CD8-positive, alpha-beta memory T cell (primary cell): ENCODE measurements around the gene CERS5. TPM values are rescaled to one million over a fixed set of nuclear protein-coding genes. Genes with fewer than 3 reads are reported as not detected.

Source experiments
- CTCF ChIA-PET: fragments of 350-600 bp; sonication (Branson Sonifier 250); formaldehyde crosslinking; loops from one replicate; lab custom pipeline; 2021; ENCODE audit warnings: antibody characterized with exemption; lab: Charles Lee
- POLR2A ChIA-PET: fragments of 350-600 bp; sonication (Branson Sonifier 250); formaldehyde crosslinking; loops from one replicate; lab custom pipeline; 2021; ENCODE audit warnings: antibody characterized with exemption; lab: Charles Lee
- DNase-seq, 5 donors: peaks; one replicate each; pipeline versions ENCODE4 v3.0.0 to v3.0.0-alpha.2; 2020 to 2022; ENCODE audit warnings: mixed read lengths in 1 of 5
- H3K27ac ChIP-seq: one replicate; pipeline ENCODE4 v1.7.0; 2013; ENCODE audit warnings: low read depth, mild to moderate bottlenecking, low read length, moderate library complexity
- H3K27me3 ChIP-seq: 2 replicates; pipeline ENCODE4 v1.7.0; 2013; ENCODE audit warnings: low read length, mild to moderate bottlenecking; ENCODE audit not compliant: insufficient read depth, poor library complexity, severe bottlenecking
- H3K36me3 ChIP-seq: 2 replicates; pipeline ENCODE4 v1.7.0; 2013; ENCODE audit warnings: mild to moderate bottlenecking, low read length, moderate library complexity; ENCODE audit not compliant: insufficient read depth
- H3K4me1 ChIP-seq: 2 replicates; pipeline ENCODE4 v1.7.0; 2013; ENCODE audit warnings: mild to moderate bottlenecking, low read length, moderate library complexity; ENCODE audit not compliant: insufficient read depth
- H3K4me3 ChIP-seq: 2 replicates; pipeline ENCODE4 v1.7.0; 2013; ENCODE audit warnings: mild to moderate bottlenecking, low read length
- H3K9me3 ChIP-seq: 2 replicates; pipeline ENCODE4 v1.7.0; 2013; ENCODE audit warnings: mild to moderate bottlenecking, low read length
- H3K27ac Mint-ChIP-seq, 8 donors: one replicate each; pipeline ENCODE4 v1.8.0; 2020 to 2021; ENCODE audit warnings: mixed read lengths in 8 of 8, mild to moderate bottlenecking in 6 of 8, inconsistent platforms in 3 of 8, moderate library complexity in 3 of 8
- H3K27me3 Mint-ChIP-seq, 2 donors: one replicate each; pipeline ENCODE4 v1.8.0; 2020 to 2021; ENCODE audit warnings: mixed read lengths in 2 of 2, mild to moderate bottlenecking in 1 of 2, moderate library complexity in 1 of 2
- H3K36me3 Mint-ChIP-seq, 3 donors: one replicate each; pipeline ENCODE4 v1.8.0; 2020 to 2021; ENCODE audit warnings: mixed read lengths in 3 of 3, inconsistent platforms in 1 of 3, mild to moderate bottlenecking in 1 of 3
- H3K4me1 Mint-ChIP-seq, 3 donors: one replicate each; pipeline ENCODE4 v1.8.0; 2020 to 2021; ENCODE audit warnings: mixed read lengths in 3 of 3, inconsistent platforms in 1 of 3, mild to moderate bottlenecking in 1 of 3
- H3K4me3 Mint-ChIP-seq, 7 donors: one replicate each; pipeline ENCODE4 v1.8.0; 2020 to 2021; ENCODE audit warnings: mixed read lengths in 7 of 7, mild to moderate bottlenecking in 6 of 7, moderate library complexity in 4 of 7, inconsistent platforms in 2 of 7
- H3K9me3 Mint-ChIP-seq, 5 donors: one replicate each; pipeline ENCODE4 v1.8.0; 2020 to 2022; ENCODE audit warnings: mixed read lengths in 5 of 5, mild to moderate bottlenecking in 3 of 5, moderate library complexity in 2 of 5, inconsistent platforms in 1 of 5
- polyA plus RNA-seq: library from polyadenylated mRNA; unstranded; fragments of 300-500 nt; fragmentation: Illumina TruSeq; gene quantifications from one replicate; pipeline ENCODE4 v1.2.3, GENCODE V29; 2021
- total RNA-seq, 2 experiments: library from RNA; stranded (reverse); gene quantifications; one replicate each; pipeline ENCODE4 v1.2.3, GENCODE V29; 2021

Gene CERS5
- total and polyA plus RNA-seq, 3 experiments from 2014 or later: 47.4 to 62.1 (median 55.4) TPM

DNA sequence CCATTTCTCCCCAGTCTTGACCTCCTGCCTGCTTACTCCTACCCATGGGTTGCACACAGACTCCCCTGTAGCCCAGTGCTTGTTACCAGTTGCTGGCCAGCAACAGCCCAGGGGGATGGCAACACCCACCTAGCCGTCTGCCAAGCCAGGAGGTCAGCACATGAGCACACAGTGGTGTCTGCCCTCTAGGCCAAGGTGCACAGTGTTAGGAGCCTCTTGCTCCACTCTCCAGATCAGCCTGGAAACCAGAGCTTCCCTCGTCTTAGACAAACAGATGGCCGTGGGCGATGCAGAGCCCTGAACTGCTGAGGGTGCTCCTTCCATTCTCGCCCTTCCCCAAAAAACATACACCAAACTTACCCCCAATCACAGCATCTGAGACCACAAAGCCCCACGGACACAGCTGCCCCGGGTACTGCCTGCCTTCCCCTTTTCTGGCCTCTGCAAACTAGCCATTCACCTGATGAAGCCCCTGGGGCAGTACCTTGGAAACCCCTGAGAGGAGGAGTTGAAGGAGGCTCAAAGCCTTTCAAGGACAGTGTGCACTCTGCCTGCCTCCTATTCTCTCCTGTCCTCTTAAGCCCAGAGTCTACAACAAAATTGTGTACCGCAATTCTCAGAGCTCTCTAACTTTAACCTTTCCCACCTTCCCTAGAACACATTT is 64.4 kb downstream of the CERS5 start:
- no peaks in the 10 kb centered on the region for H3K4me1 ChIP-seq
- H3K9me3 ChIP-seq: no peaks in the 10 kb centered on the region

DNA sequence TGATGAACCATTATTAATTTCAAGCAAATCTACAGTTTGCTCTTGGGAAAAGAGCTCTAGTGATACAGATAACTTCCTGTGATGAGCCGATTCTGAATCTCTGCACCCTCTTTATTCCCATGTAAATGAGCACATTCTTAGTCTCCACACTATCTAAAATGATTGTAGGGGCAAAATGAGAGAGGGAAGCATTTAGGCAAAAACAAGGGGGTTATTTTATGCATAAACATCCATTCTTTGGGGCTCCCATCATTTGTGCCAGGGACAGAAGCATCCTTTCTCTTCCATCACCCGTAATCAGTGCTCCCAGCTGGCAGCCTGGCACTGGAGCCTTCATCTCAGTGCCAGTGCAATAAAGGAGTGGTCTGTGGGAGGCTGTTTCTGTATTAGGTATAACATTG is 65.0 kb downstream of the CERS5 start:
- H3K27me3 Mint-ChIP-seq: no peaks in the 10 kb centered on the region
- no peak for DNase-seq
- Histone ChIP-seq H3K27me3 (no peaks in the 10 kb centered on the region), H3K4me3 (no peak overlapping the region), H3K36me3 (peaks cover 11% of the 10 kb centered on the region), H3K4me1 (no peaks in the 10 kb centered on the region), H3K9me3 (no peaks in the 10 kb centered on the region), H3K27ac (no peak overlapping the region)
- POLR2A ChIA-PET: interaction anchor here (0.9 kb wide), 1 partner anchor 9 kb away, joined by 3 read pairs; no protein-coding TSS in a partner anchor
- peak overlapping the region in 1 of 8 donors; percentile 7 for H3K27ac Mint-ChIP-seq
- peaks cover 4 to 49% (median 9%) of the 10 kb centered on the region in 3 donors for H3K36me3 Mint-ChIP-seq
- H3K9me3 Mint-ChIP-seq: no peaks in the 10 kb centered on the region
- CTCF ChIA-PET: interaction anchor here (1.9 to 5.6 kb wide), 2 partner anchors 9 to 17 kb away, joined by 4 to 41 read pairs; partner anchors contain the start of gene COX14
- no peak overlapping the region for H3K4me3 Mint-ChIP-seq
- no peaks in the 10 kb centered on the region for H3K4me1 Mint-ChIP-seq

More for the DNA sequence above, 64.4 kb downstream of the CERS5 start:
- Histone ChIP-seq H3K4me3 (no peak overlapping the region), H3K27me3 (no peaks in the 10 kb centered on the region), H3K27ac (no peak overlapping the region), H3K36me3 (peaks cover 9% of the 10 kb centered on the region)
- Mint-ChIP-seq H3K4me3 (no peak overlapping the region), H3K9me3 (no peaks in the 10 kb centered on the region), H3K27me3 (no peaks in the 10 kb centered on the region), H3K36me3 (peaks cover 2 to 42% (median 8%) of the 10 kb centered on the region in 3 donors), H3K27ac (no peak overlapping the region), H3K4me1 (no peaks in the 10 kb centered on the region)
- CTCF ChIA-PET: interaction anchor here (1.9 to 5.6 kb wide), 2 partner anchors 8 to 18 kb away, joined by 4 to 41 read pairs; partner anchors contain the start of gene COX14
- POLR2A ChIA-PET: interaction anchor here (0.9 kb wide), 1 partner anchor 9 kb away, joined by 3 read pairs; no protein-coding TSS in a partner anchor
- no peak for DNase-seq

DNA sequence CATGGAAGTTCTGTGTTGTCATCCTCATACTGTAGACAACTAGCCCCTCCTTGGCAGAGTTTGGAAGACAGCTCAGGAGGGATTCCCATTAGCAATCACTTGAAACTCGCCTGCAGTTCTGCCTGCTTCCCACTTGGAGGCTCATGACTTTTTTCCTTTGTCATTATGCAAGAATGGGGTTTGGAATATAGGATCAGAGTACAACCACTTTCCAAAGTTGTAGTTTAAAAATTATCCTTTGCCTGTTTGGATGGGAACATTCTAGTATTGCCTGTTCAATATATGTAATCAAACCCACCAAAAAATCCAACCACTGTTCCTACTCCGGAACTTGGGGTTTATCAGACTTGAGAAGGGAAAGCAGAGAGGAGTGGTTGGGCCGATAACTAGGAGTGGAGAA is 65.5 kb downstream of the CERS5 start:
- CTCF ChIA-PET: interaction anchor here (1.9 to 5.6 kb wide), 2 partner anchors 9 to 17 kb away, joined by 4 to 41 read pairs; partner anchors contain the start of gene COX14
- Histone ChIP-seq H3K9me3 (no peaks in the 10 kb centered on the region), H3K4me1 (no peaks in the 10 kb centered on the region), H3K27ac (no peak overlapping the region), H3K36me3 (peaks cover 16% of the 10 kb centered on the region), H3K27me3 (no peaks in the 10 kb centered on the region), H3K4me3 (no peak overlapping the region)
- H3K4me1 Mint-ChIP-seq: no peaks in the 10 kb centered on the region
- H3K36me3 Mint-ChIP-seq: peaks cover 6 to 53% (median 12%) of the 10 kb centered on the region in 3 donors
- no peaks in the 10 kb centered on the region for H3K9me3 Mint-ChIP-seq
- peak overlapping the region in 2 of 8 donors; percentile 7 to 21 for H3K27ac Mint-ChIP-seq
- H3K27me3 Mint-ChIP-seq: no peaks in the 10 kb centered on the region
- POLR2A ChIA-PET: no interaction called here
- no peak overlapping the region for H3K4me3 Mint-ChIP-seq
- DNase-seq: no peak

DNA sequence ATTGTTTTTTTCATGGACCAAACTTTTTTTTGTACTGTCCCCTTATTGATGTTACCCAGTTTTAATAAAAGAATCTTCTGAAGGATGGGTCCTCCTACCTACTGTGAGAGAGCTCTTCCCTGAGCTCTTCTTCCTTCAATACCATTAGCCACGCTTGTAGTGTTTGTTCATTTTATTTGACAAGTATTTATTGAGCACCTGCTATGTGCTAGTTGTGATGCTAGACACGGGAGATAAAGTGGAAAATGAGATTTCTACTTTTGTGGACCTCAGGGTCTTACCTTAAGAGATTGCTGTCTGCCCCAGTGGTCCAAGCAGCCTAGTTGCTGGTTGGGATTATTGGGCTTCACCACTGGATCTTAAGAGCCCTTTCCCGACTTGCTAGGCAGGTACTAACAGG is 66.6 kb downstream of the CERS5 start:
- DNase-seq: no peak
- Mint-ChIP-seq H3K27ac (peak overlapping the region in 3 of 8 donors; percentile 9 to 75 (median 64)), H3K27me3 (no peaks in the 10 kb centered on the region), H3K36me3 (peaks cover 15 to 64% (median 22%) of the 10 kb centered on the region in 3 donors), H3K9me3 (no peaks in the 10 kb centered on the region), H3K4me1 (no peaks in the 10 kb centered on the region), H3K4me3 (no peak overlapping the region)
- H3K36me3 ChIP-seq: peaks cover 27% of the 10 kb centered on the region
- no peaks in the 10 kb centered on the region for H3K9me3 ChIP-seq
- ChIA-PET POLR2A (interaction anchor here (1.0 kb wide), 1 partner anchor 75 kb away, joined by 3 read pairs; the partner anchor contains the start of gene RACGAP1), CTCF (interaction anchor here (1.6 to 5.6 kb wide), 3 partner anchors 10 to 16 kb away, joined by 3 to 41 read pairs (median 4); partner anchors contain the start of gene COX14)
- no peaks in the 10 kb centered on the region for H3K27me3 ChIP-seq
- no peak overlapping the region for H3K4me3 ChIP-seq
- H3K4me1 ChIP-seq: no peaks in the 10 kb centered on the region
- H3K27ac ChIP-seq: no peak overlapping the region

DNA sequence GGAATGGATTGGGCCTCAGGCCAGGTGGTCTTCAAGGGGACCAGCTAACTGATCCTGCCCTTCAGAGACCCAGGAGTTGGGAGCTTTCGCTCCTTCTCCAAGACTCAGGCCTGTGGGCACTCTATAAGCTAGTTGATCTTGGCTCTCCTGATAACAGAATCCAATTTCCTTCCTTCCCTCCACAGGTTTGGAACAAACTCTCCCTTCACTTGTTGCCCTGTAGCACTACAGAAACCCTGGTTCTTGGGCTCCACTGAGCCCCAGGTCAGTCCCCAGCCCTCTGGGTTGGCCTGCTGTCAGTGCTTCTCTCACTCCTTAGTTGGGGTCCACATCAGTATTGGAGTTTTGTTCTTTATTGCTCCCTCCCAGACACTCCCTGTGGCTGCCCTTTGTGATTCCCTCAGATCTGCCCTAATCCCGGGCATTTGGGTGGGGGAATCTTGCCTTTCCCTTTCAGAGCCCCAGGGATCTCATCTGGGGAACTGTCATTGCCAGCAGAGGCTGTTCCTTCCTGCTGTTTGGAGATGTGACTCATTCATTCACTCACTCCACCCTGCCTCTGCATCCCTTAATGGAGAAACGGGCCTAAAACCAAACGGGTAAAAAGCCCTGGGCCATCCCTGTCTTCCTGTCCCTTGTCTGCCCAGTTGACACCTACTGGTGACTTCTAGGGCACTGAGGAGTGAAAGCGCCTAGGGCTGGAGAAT is 67.7 kb downstream of the CERS5 start:
- H3K27ac ChIP-seq: no peak overlapping the region
- CTCF ChIA-PET: interaction anchor here (1.6 to 5.6 kb wide), 2 partner anchors 11 kb away, joined by 3 to 41 read pairs; partner anchors contain the start of gene COX14
- no peak overlapping the region for H3K4me3 ChIP-seq
- H3K27me3 Mint-ChIP-seq: no peaks in the 10 kb centered on the region
- H3K36me3 ChIP-seq: peaks cover 34% of the 10 kb centered on the region
- no peaks in the 10 kb centered on the region for H3K27me3 ChIP-seq
- peaks cover 17 to 75% (median 26%) of the 10 kb centered on the region in 3 donors for H3K36me3 Mint-ChIP-seq
- DNase-seq: no peak
- POLR2A ChIA-PET: interaction anchor here (1.9 kb wide), 1 partner anchor 12 kb away, joined by 6 read pairs; no protein-coding TSS in a partner anchor
- H3K27ac Mint-ChIP-seq: peak overlapping the region in 3 of 8 donors; percentile 25 to 48 (median 35)
- no peak overlapping the region for H3K4me3 Mint-ChIP-seq
- H3K4me1 ChIP-seq: no peaks in the 10 kb centered on the region
- H3K4me1 Mint-ChIP-seq: no peaks in the 10 kb centered on the region
- H3K9me3 Mint-ChIP-seq: no peaks in the 10 kb centered on the region
- H3K9me3 ChIP-seq: no peaks in the 10 kb centered on the region

DNA sequence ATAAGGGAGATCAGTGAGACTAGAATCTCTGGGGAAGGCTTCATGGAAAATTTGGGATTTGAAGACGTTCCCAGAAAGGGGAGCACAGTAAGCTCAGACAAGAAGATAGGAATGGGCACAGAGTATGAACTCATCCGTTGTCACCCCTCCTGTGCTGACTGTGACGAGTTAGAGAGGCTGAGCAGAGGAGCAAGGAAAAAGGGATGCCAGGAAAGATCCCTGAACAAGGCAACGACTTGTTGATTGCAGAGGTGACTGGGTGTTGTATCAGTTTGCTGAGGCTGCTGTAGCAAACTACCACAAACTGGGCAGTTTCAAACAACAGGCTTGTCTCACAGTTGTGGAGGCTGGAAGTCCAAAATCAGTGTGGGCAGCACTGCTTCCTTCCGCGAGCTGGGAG is 69.2 kb downstream of the CERS5 start:
- Mint-ChIP-seq H3K27me3 (no peaks in the 10 kb centered on the region), H3K4me1 (no peaks in the 10 kb centered on the region), H3K4me3 (no peak overlapping the region), H3K27ac (no peak overlapping the region), H3K36me3 (peaks cover 17 to 87% (median 26%) of the 10 kb centered on the region in 3 donors), H3K9me3 (no peaks in the 10 kb centered on the region)
- no peak for DNase-seq
- ChIA-PET POLR2A (interaction anchor here (1.9 kb wide), 1 partner anchor 13 kb away, joined by 6 read pairs; no protein-coding TSS in a partner anchor), CTCF (interaction anchor here (2.6 kb wide), 1 partner anchor 13 kb away, joined by 14 read pairs; the partner anchor contains the start of gene COX14)
- Histone ChIP-seq H3K4me1 (no peaks in the 10 kb centered on the region), H3K36me3 (peaks cover 41% of the 10 kb centered on the region), H3K27me3 (no peaks in the 10 kb centered on the region), H3K9me3 (no peaks in the 10 kb centered on the region), H3K4me3 (no peak overlapping the region), H3K27ac (no peak overlapping the region)

DNA sequence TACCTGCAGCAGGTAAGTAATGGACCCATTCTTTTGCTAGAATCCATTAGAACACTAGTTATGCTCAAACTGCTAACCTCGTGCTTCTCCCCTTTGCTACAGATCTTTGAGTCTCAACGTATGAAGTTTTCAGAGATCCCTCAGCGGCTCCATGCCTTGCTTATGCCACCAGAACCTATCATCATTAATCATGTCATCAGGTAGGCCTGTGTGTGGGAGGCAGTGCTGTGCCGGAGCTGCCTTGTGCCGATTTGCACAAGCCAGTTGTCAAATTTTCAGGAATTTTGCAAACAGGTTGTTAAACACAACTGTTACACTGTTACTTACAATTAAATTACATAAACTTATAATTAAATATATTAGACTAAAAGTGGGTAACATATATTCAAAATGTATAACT is 76.8 kb downstream of the CERS5 start:
- no peaks in the 10 kb centered on the region for H3K27me3 Mint-ChIP-seq
- ChIA-PET POLR2A (interaction anchor here (1.0 kb wide), 1 partner anchor 25 kb away, joined by 3 read pairs; no protein-coding TSS in a partner anchor), CTCF (interaction anchor here (1.0 to 11.1 kb wide), 6 partner anchors 16 to 86 kb away, joined by 3 to 118 read pairs (median 4); partner anchors contain the start of gene COX14)
- no peaks in the 10 kb centered on the region for H3K9me3 ChIP-seq
- peaks cover 42% of the 10 kb centered on the region for H3K36me3 ChIP-seq
- peaks cover 17 to 27% (median 21%) of the 10 kb centered on the region in 3 donors for H3K4me1 Mint-ChIP-seq
- no peak overlapping the region for H3K4me3 ChIP-seq
- no peaks in the 10 kb centered on the region for H3K9me3 Mint-ChIP-seq
- H3K27ac ChIP-seq: no peak overlapping the region
- no peaks in the 10 kb centered on the region for H3K27me3 ChIP-seq
- H3K36me3 Mint-ChIP-seq: peaks cover 4 to 76% (median 19%) of the 10 kb centered on the region in 3 donors
- no peak overlapping the region for H3K4me3 Mint-ChIP-seq
- H3K27ac Mint-ChIP-seq: no peak overlapping the region
- DNase-seq: no peak
- peaks cover 13% of the 10 kb centered on the region for H3K4me1 ChIP-seq
